GM21723 (cell line): ENCODE measurements around the gene PSME1.

Source experiments
- ATAC-seq: cut with Tn5 transposase; IDR thresholded peaks from one replicate; pipeline ENCODE4 v1.9.1; 2021; ENCODE audit warnings: mild to moderate bottlenecking, moderate library complexity; ENCODE audit not compliant: unreplicated experiment

PSME1 gene

DNA sequence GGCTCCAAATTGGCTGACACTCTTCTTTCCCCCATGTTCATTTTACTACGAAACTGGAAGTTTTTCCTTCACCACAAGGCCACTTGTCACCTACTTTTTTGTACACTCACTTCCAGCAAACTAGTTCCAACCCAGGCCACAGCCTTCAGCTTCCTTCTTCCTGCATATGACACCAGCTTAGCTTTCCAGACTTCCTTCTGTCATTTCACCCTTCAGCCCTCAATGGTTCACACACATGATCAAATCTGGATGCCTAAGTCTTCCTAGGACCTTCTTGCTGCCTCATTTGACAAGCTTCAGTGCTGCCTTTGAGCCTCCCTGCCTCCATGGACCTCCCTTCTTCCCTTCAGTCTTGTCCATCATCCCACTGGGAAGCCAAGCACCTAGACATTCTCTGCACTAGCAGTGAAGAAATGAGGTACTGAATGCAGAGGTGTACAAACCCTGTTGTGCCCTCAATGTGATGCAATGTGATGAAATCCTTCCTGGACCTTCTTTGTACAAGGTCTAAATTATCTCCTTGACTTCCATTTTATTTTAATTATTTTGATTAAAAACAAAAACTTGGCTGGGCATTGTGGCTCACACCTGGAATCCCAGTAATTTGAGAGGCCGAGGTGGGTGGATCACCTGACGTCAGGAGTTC lies 31.6 kb downstream of the PSME1 start:
- no peak for ATAC-seq

DNA sequence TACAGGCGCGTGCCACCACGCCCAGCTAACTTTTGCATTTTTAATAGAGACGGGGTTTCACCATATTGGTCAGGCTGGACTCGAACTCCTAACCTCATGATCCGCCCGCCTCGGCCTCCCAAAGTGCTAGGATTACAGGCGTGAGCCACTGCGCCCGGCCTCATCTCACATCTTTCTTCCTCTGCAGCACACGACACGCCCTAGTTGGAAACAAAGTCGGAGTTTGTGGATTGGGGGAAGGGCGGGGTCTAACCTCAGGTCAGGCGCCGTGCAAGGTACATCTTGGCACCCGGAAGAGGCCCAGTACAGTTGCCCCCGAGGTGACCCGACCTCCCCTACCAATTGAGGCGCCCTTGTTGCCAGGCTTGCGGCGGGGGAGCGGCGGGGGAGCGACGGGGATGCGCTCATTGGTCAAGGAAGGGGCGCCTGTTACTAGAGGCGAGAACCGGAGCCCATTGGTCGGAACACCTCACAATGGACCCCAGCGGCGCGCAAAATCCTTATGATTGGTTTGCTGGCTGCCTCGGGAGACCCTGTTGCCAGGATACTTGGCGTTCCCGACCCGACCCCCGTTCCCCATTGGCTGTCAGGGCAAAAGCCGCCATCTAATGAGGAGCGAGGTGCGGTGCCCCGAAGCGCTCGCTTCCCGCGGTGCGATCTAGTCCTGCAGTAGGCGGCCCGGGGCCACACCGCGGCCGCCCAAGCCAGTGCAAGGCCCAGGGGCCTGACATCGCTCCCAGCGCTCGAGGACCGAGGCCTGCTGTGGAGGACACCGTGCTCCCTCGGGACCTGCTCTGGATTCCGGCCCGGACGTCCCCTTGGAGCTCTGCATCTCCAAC lies 35.6 kb downstream of the PSME1 start, which contains the start of gene REC8:
Gene REC8 (plus strand): TSS at position 659 of the 839 bp plus-strand sequence. CDS start 473 bp downstream, outside the sequence.
- peak; percentile 83 for ATAC-seq

DNA sequence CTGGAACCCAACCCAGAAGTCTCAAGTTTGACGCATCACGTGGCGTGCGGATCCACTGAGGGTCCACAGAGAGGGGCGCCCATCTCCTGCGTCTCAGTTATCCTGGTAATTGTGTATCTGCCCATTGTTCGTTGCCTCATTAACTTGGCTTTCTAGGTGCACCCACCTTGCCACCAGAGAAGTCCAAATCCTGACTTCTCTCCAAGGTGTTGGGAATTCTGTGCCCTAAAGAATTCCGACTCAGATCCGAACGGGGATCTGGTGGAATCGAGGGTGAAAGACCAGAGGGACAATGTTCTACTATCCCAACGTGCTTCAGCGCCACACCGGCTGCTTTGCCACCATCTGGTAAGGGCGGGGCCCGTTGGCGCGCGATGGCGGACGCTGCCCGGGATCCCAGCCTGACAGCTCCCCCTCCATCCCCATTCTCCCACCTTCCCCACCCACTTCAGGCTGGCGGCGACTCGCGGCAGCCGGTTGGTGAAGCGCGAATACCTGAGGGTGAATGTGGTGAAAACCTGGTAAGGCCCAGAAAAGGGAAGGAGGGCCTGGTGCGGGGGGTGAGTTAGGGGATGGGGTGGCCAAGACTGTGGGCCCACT lies 36.4 kb downstream of the PSME1 start:
- no peak for ATAC-seq

DNA sequence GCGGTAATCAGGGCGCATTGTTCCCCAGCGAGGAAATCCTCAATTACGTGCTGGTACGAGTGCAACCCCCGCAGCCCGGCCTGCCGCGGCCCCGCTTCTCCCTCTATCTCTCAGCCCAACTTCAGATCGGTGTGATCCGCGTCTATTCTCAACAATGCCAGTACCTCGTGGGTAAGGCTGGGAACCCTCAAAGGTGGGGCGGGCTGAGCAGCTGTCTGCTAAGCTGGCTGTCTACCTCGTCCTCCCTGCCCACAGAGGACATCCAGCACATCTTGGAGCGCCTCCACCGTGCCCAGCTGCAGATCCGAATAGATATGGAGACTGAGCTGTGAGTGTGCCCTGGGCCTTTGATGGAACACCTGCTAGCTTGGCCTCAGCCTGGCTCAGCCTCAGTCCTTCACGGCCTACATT lies 36.9 kb downstream of the PSME1 start:
- no peak for ATAC-seq

DNA sequence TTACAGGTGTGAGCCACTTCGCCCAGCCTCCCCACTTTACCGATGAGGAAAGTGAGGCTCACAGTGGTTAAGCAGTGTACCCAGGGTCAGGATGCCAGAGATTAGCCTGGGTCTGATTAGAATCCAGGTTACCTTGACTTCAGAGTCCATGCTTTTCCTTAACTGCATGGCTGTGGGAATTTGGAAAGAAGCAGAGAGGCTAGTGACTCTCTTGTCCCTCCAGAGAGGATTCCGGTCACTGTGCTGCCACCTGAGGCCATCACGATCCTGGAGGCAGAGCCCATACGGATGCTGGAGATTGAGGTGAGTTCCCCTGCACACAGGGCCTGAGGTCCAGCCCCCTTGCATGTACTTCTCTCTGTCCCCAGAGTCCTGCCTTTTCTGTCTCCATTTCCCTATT lies 40.6 kb downstream of the PSME1 start:
- no peak for ATAC-seq

DNA sequence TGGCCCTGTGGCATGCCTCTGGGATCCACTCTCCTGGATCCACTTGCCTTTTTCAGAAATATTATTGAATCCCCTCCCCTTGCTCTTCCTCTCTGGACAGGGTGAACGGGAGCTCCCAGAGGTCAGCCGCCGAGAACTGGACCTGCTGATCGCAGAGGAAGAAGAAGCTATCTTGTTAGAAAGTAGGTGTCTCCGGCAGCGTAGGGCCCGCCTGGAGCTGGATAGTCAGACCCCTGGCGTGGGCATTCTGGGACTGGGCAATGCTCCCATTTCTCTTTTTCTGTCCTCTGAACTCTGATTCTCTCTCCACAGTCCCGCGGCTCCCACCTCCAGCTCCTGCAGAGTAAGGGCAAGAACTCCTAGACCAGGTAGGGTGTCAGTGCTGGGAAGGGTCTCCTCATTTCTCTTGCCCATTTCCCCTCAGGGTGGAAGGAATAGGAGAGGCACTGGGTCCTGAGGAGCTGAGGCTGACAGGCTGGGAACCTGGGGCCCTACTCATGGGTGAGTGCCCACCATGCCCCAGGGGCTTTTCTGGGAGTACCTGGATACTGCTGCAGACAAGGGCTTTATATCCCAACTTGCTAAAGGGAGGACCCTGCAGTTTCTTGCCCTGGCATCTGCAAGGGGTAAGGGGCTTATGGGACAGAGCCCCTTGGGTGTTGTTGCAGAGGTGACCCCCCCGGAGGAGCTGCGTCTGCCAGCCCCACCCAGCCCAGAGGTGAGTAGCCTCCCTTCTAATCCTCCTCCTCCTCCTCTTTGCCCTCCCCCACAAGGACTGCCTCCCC lies 41.2 kb downstream of the PSME1 start:
- ATAC-seq: no peak

DNA sequence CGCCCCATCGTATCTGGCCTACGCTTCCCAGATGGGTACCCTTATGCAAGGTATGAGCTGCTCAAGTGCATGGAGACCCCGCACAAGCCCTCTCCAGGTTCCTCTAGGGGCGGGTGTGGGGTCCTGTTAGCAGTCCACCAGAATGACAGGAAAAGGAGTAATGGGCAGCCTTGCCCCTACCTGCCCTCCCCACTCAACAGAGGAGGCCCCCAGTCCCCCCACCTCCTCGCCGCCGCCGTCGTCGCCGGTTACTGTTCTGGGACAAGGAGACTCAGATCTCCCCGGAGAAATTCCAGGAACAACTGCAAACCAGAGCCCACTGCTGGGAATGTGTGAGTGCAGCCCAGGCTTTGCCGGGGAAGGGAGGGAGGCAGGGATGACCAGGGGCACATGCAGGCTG lies 41.9 kb downstream of the PSME1 start:
- ATAC-seq: no peak

DNA sequence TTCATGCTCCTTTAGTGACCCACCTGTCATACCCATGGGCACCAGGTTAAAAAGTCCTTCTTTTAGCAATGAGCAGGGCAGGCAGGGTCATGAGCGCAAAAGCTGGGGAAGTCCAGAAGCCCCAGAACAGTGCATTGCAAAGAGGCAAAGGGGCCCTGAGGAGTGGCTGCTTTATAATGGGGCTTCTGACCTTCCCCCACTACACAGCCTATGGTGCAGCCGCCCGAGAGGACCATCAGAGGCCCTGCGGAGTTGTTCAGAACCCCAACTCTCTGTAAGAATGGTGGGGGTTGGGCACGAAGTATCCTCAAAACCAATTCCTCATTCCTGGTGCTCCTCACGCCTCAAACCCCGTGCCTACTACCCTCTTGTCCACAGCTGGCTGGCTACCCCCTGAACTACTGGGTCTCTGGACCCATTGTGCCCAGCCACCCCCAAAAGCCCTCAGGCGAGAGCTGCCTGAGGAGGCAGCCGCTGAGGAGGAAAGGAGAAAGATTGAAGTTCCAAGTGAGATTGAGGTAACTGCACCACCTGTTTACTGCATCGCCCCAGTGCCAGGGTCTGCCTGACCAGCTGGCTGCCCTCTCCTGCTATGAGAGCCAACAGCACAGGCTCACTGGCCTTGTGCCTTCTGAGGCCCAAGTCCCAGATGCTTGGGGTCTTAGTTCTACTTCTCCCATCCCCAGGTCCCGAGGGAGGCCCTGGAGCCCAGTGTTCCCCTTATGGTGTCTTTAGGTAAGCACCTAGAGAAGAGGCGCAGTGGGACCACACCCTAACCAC lies 42.6 kb downstream of the PSME1 start:
- ATAC-seq: no peak

DNA sequence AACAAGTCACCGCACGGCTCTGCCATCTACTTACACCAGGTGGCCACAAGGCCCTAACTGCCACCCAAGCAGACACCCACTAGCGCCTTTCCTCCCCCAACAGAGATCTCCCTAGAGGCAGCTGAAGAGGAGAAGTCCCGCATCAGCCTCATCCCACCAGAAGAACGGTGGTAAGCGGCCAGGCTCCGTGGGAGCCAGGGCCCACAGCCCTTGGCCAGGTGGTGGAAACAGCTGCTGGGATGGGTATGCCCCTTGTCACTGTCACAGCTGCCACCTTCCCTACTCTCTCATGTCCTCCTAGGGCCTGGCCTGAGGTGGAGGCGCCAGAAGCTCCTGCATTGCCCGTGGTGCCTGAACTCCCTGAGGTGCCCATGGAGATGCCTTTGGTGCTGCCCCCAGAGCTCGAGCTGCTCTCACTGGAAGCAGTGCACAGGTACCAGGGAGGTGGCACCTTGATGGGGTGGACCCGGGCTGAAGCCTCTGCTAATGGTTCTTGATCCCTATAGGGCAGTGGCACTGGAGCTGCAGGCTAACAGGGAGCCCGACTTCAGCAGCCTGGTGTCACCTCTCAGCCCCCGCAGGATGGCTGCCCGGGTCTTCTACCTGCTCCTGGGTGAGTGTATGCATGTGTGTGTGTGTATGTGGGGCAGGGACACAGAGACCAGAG lies 43.4 kb downstream of the PSME1 start:
- no peak for ATAC-seq

DNA sequence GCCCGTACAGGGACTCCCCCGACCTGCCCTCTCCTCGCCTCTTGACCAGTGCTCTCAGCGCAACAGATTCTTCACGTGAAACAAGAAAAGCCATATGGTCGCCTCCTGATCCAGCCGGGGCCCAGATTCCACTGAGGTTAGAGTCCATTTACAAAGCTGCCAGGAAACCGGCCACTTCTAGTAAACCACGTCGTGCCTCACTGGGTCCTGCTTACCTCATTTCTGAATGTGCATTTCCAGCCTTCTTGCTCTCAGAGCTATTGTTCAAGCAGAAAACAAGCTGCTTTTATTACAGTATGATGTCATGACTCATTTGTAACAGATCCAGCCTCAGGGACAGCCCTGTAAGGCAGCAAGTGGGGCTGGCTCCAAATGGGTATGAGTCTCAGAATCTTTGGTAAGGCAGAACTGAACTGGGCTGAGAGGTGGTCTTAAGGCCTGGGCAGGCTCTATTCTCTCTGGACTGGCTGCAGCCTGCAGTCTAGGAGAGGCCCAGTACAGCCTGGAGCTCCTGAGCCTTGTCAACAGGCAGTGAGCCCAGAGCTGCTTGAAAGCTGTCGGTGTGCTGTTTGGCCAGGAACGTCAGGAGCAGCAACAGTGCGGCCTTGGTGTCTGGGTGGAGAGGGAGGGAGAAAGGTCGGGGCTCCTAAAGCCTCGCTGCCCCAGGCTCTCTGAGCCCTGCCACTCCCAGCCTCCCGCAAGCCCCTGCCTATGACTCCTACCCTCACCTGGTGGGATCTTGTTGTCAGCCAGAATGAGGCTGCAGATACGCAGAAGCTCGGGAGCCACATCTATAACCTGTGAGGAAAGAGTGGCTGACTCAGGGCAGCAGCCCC lies 44.2 kb downstream of the PSME1 start:
- no peak for ATAC-seq

DNA sequence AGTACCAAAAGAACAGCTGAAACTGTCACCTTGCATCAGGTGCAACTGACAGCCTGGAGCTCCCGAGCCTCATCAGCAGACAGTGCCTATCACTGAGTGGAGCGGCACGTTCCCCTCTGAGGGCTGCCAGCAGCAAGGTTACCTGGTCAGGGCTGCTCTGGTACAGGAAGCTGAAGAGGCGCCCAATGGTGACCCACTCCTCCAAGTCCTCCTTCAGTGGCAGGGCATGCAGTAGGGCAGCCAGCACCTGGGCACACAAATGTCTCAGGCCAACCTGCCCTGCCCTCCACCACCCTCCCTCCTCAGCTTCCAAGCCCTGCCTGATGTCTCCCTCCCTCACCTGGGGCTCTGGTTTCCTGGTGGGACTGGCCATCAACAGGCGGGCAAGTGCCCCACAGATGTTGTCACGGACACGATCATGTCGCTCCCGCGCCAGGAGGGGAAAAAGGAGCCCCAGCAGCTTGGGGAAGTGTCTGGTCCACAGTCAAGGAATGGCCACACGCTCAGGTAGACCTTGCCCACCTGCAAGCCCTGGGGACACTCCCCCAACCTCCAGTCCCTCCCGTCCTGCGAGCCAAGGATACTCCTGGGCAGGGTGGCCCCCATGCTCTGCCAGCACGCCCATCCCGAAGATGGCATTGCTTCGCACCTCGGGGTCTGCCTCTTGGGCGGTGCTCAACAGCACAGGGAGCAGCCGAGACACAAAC lies 45.5 kb downstream of the PSME1 start:
- no peak for ATAC-seq

DNA sequence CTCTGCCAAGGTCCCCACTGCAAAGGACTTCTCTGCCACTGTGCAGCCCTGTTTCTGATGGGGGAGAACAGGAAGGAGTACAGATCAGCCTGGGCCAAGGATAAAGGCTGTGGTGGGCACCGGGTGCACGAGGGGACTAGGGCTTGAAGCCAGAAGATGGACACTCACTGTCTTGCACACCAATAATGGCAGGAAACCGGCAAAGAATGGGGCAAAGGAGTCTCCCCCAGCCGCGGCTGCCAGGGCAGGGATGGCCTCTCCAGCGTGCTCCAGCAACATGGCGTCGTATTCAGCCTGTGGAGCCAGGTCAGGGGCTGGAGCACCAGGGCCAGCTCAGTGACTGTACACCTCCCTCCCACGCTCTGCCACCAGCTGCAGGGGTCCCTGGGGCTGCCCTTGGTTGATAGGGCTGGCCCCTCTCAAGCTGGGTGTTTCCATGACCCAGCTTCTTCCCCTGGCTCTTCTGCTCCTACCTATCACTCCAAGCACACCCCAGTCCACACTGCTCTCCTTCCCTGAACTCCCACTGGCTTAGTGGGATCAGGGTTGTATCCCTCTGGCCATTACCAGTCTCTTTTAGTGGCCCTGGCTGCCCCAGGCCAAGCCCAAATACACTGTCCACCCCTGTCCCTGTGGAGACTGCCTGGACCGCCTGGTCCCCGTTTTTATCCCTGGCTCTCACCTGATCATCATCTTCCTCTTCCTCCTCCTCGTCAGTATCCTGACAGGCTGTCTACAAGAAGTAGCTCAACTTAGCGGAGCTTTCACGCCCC lies 46.3 kb downstream of the PSME1 start:
- no peak for ATAC-seq

DNA sequence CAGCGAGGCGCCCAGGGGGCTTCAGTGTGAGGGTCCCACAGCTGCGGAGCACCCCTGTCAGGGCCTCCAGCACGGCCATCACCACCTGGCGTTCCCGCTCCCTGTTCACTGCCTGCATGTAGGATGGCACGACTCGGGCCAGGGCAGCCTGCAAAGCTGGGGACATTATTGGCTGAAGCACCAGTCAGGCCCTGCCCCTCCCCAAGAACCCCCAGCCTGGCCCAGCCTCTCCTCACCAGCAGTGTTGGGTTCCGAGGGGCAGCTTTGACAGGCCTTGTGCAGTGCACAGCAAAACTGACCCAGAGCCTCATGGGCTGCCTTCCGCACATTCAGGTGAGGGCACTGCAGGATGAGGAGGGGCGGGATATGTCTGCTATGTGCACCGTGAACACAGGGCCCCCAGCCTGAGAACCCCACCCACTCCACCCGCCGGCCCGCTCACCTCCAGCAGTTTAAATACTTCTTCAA lies 47.1 kb downstream of the PSME1 start:
- ATAC-seq: no peak

DNA sequence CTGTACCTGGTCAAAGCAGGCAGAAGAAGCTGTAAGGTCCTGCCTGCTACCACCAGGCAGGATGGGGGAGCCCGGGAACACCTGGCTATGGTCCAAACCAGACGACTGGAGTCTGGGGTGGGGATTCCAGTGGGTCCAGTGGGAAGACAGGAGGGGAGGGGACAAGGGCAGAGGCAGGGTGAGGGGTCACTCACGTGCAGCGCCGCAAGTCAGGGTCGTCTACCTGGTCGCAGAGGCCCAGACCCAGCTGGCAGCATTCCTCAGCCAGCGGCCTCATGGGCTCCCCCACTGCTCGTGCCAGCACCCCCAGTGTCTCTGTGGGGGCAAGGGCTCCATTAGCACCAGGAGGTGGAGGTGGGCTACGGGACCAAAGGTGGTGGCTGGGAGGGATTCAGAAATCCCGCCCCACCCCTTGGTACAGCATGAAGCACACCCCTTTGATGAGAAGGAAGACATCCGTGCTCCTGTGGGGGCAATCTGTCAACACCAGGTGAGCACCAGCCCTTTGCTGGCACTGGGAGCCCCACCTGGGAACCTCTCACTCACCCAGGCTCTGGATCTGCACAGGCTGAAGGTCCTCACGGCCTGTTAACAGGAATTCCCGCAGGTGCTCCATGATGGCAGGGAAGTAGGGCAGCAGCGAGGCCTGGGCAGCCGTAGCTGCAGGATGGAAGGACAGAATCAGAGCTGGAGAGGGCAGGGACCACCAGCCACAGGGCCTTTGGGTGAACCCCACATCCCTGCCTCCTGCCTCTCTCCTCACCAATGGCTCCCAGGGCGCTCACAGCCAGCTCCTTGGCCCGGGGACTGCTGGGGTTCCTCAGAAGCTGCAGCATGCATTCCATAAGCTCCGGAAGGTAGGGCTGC lies 48.3 kb downstream of the PSME1 start:
- no peak for ATAC-seq

DNA sequence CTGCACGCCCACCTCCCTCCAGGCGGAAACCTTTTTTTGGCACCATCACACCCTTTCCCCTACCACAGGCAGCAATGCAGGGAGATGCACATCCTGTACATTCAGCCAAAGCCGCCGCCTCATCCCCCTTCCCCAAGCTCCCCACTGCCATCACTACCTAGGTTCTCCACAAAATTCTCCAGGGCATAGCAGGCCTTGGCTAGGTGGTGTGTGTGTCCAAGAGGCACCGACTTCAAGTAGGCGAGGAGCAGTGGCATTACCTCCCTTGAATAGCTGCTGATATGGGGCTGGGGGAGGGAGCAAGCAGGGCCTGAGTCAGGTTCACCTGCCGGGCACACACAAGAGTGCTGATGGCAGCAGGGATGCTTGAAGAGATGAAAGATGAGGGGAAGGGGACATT lies 49.0 kb downstream of the PSME1 start:
- no peak for ATAC-seq

DNA sequence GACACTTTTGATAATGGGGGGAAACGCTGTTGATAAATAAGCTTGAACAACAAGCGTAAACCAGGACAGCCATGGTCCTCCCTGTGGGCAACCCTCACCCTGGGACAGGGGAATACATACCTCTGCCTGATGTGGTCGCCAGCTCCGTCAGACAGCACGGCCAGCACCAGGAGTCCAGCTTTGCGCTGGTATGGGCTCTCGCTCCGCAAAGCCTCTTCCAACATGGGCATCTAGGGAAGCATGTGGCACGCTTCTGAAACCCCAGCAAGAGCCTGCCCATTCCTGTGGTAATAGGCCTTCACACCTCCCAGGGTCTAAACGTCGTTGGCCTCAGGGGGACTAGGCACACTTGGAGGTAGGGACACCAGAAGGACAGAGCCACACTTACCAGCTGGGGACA lies 49.7 kb downstream of the PSME1 start:
- no peak for ATAC-seq
